Activated naive CD8-positive, alpha-beta T cell treated with anti-CD3 and anti-CD28 coated beads, Interleukin-2, amount 10 ng/mL, durations not matched to agents 7 days and 5 days (primary cell): ENCODE data around the gene AGPAT4. TPM values are rescaled to one million over a fixed set of nuclear protein-coding genes. Genes with fewer than 3 reads are reported as not detected.

ENCODE experiments used
- ATAC-seq: fragments of 150-1000 bp; cut with Tn5 transposase; one replicate; pipeline ENCODE4 v1.10.0; 2021; ENCODE audit warnings: low read depth, moderate library complexity
- POLR2A ChIA-PET: fragments of 350-600 bp; sonication (Branson Sonifier 250); formaldehyde crosslinking; loops from one replicate; lab custom pipeline; 2021; ENCODE audit warnings: antibody characterized with exemption; lab: Charles Lee
- DNase-seq: peaks from one replicate; pipeline ENCODE4 v3.0.0; 2021
- H3K27ac Mint-ChIP-seq: one replicate; pipeline ENCODE4 v1.8.0; 2022; ENCODE audit warnings: mild to moderate bottlenecking, mixed read lengths
- H3K27me3 Mint-ChIP-seq: one replicate; pipeline ENCODE4 v1.8.0; 2022; ENCODE audit warnings: mild to moderate bottlenecking, moderate library complexity, mixed read lengths
- H3K36me3 Mint-ChIP-seq: one replicate; pipeline ENCODE4 v1.8.0; 2021; ENCODE audit warnings: mild to moderate bottlenecking, mixed read lengths
- H3K4me1 Mint-ChIP-seq: one replicate; pipeline ENCODE4 v1.8.0; 2021; ENCODE audit warnings: mixed read lengths
- H3K4me3 Mint-ChIP-seq: one replicate; pipeline ENCODE4 v1.8.0; 2022; ENCODE audit warnings: mild to moderate bottlenecking, moderate library complexity, mixed read lengths
- H3K9me3 Mint-ChIP-seq: one replicate; pipeline ENCODE4 v1.8.0; 2021; ENCODE audit warnings: mixed read lengths
- total RNA-seq, 2 experiments: library from RNA; stranded (reverse); gene quantifications; one replicate each; pipeline ENCODE4 v1.2.3, GENCODE V29; 2021

AGPAT4 gene
- total RNA-seq, 2 experiments from 2014 or later: 2.7 to 4.9 TPM

GRCh38 chr6:161211380-161212035, 62.4 kb downstream of the AGPAT4 start:
- ATAC-seq: no peak
- Mint-ChIP-seq H3K9me3 (peaks cover 25% of the 10 kb centered on the region), H3K36me3 (no peaks in the 10 kb centered on the region), H3K4me1 (no peaks in the 10 kb centered on the region), H3K27me3 (peaks cover 2% of the 10 kb centered on the region), H3K27ac (no peak overlapping the region), H3K4me3 (no peak overlapping the region)
- no peak for DNase-seq
- POLR2A ChIA-PET: no interaction called here

- H3K4me1 Mint-ChIP-seq: no peaks in the 10 kb centered on the region
- peaks cover 23% of the 10 kb centered on the region for H3K9me3 Mint-ChIP-seq
- H3K27me3 Mint-ChIP-seq: peaks cover 2% of the 10 kb centered on the region
- no peak overlapping the region for H3K4me3 Mint-ChIP-seq
- no peak for DNase-seq
- ATAC-seq: no peak
- no peaks in the 10 kb centered on the region for H3K36me3 Mint-ChIP-seq
- H3K27ac Mint-ChIP-seq: no peak overlapping the region
- POLR2A ChIA-PET: no interaction called here
These were observed 63.0 kb downstream of the AGPAT4 start for GRCh38 chr6:161210857-161211256.

GRCh38 chr6:161207200-161207599, 66.7 kb downstream of the AGPAT4 start:
- H3K9me3 Mint-ChIP-seq: peaks cover 13% of the 10 kb centered on the region
- ATAC-seq (no peak), DNase-seq (no peak)
- no peaks in the 10 kb centered on the region for H3K4me1 Mint-ChIP-seq
- no peak overlapping the region for H3K4me3 Mint-ChIP-seq
- H3K36me3 Mint-ChIP-seq: no peaks in the 10 kb centered on the region
- H3K27ac Mint-ChIP-seq: no peak overlapping the region
- peaks cover 2% of the 10 kb centered on the region for H3K27me3 Mint-ChIP-seq
- POLR2A ChIA-PET: no interaction called here

GRCh38 chr6:161204866-161205557, 68.8 kb downstream of the AGPAT4 start:
- H3K4me3 Mint-ChIP-seq: no peak overlapping the region
- peaks cover 10% of the 10 kb centered on the region for H3K9me3 Mint-ChIP-seq
- peaks cover 2% of the 10 kb centered on the region for H3K27me3 Mint-ChIP-seq
- POLR2A ChIA-PET: no interaction called here
- H3K4me1 Mint-ChIP-seq: no peaks in the 10 kb centered on the region
- DNase-seq: no peak
- H3K27ac Mint-ChIP-seq: no peak overlapping the region
- H3K36me3 Mint-ChIP-seq: no peaks in the 10 kb centered on the region
- ATAC-seq: no peak

GRCh38 chr6:161200610-161201370, 73.1 kb downstream of the AGPAT4 start:
- POLR2A ChIA-PET: no interaction called here
- Mint-ChIP-seq H3K36me3 (no peaks in the 10 kb centered on the region), H3K4me1 (no peaks in the 10 kb centered on the region), H3K27ac (no peak overlapping the region), H3K9me3 (peaks cover 2% of the 10 kb centered on the region), H3K4me3 (no peak overlapping the region), H3K27me3 (no peaks in the 10 kb centered on the region)
- ATAC-seq (no peak), DNase-seq (no peak)

- ATAC-seq (no peak), DNase-seq (no peak)
- Mint-ChIP-seq H3K4me3 (no peak overlapping the region), H3K27ac (no peak overlapping the region), H3K4me1 (no peaks in the 10 kb centered on the region), H3K36me3 (no peaks in the 10 kb centered on the region), H3K27me3 (no peaks in the 10 kb centered on the region), H3K9me3 (peaks cover 2% of the 10 kb centered on the region)
- POLR2A ChIA-PET: no interaction called here
These were observed 74.0 kb downstream of the AGPAT4 start for GRCh38 chr6:161199850-161200249.

- POLR2A ChIA-PET: no interaction called here
- H3K36me3 Mint-ChIP-seq: no peaks in the 10 kb centered on the region
- ATAC-seq: no peak
These were observed 74.9 kb downstream of the AGPAT4 start for GRCh38 chr6:161198783-161199460.

GRCh38 chr6:161198176-161198575, 75.7 kb downstream of the AGPAT4 start:
- Mint-ChIP-seq H3K27ac (no peak overlapping the region), H3K4me1 (no peaks in the 10 kb centered on the region)
- DNase-seq: no peak

More at GRCh38 chr6:161198783-161199460, 74.9 kb downstream of the AGPAT4 start:
- Mint-ChIP-seq H3K4me1 (no peaks in the 10 kb centered on the region), H3K9me3 (peaks cover 5% of the 10 kb centered on the region), H3K4me3 (no peak overlapping the region), H3K27ac (no peak overlapping the region), H3K27me3 (no peaks in the 10 kb centered on the region)
- no peak for DNase-seq

GRCh38 chr6:161195386-161195785, 78.5 kb downstream of the AGPAT4 start:
- POLR2A ChIA-PET: no interaction called here
- no peaks in the 10 kb centered on the region for H3K27me3 Mint-ChIP-seq
- H3K27ac Mint-ChIP-seq: no peak overlapping the region
- H3K36me3 Mint-ChIP-seq: no peaks in the 10 kb centered on the region
- DNase-seq (no peak), ATAC-seq (no peak)
- peaks cover 7% of the 10 kb centered on the region for H3K9me3 Mint-ChIP-seq
- H3K4me3 Mint-ChIP-seq: no peak overlapping the region
- H3K4me1 Mint-ChIP-seq: no peaks in the 10 kb centered on the region

More at GRCh38 chr6:161198176-161198575, 75.7 kb downstream of the AGPAT4 start:
- Mint-ChIP-seq H3K27me3 (no peaks in the 10 kb centered on the region), H3K36me3 (no peaks in the 10 kb centered on the region), H3K4me3 (no peak overlapping the region), H3K9me3 (peaks cover 4% of the 10 kb centered on the region)
- no peak for ATAC-seq
- POLR2A ChIA-PET: no interaction called here

- POLR2A ChIA-PET: no interaction called here
These were observed 79.5 kb downstream of the AGPAT4 start for GRCh38 chr6:161194374-161194773.

GRCh38 chr6:161192636-161193411, 81.0 kb downstream of the AGPAT4 start:
- no peaks in the 10 kb centered on the region for H3K27me3 Mint-ChIP-seq
- POLR2A ChIA-PET: no interaction called here
- H3K27ac Mint-ChIP-seq: no peak overlapping the region
- DNase-seq (no peak), ATAC-seq (no peak)
- peaks cover 7% of the 10 kb centered on the region for H3K9me3 Mint-ChIP-seq
- no peak overlapping the region for H3K4me3 Mint-ChIP-seq
- H3K4me1 Mint-ChIP-seq: no peaks in the 10 kb centered on the region
- H3K36me3 Mint-ChIP-seq: no peaks in the 10 kb centered on the region

More at GRCh38 chr6:161194374-161194773, 79.5 kb downstream of the AGPAT4 start:
- H3K27me3 Mint-ChIP-seq: no peaks in the 10 kb centered on the region
- no peak overlapping the region for H3K4me3 Mint-ChIP-seq
- no peak overlapping the region for H3K27ac Mint-ChIP-seq
- no peaks in the 10 kb centered on the region for H3K4me1 Mint-ChIP-seq
- DNase-seq (no peak), ATAC-seq (no peak)
- H3K36me3 Mint-ChIP-seq: no peaks in the 10 kb centered on the region
- peaks cover 7% of the 10 kb centered on the region for H3K9me3 Mint-ChIP-seq

GRCh38 chr6:161191671-161192070, 82.2 kb downstream of the AGPAT4 start:
- DNase-seq (no peak), ATAC-seq (no peak)
- no peak overlapping the region for H3K4me3 Mint-ChIP-seq
- no peaks in the 10 kb centered on the region for H3K4me1 Mint-ChIP-seq
- H3K36me3 Mint-ChIP-seq: peaks cover 3% of the 10 kb centered on the region
- no peaks in the 10 kb centered on the region for H3K27me3 Mint-ChIP-seq
- H3K27ac Mint-ChIP-seq: no peak overlapping the region
- POLR2A ChIA-PET: no interaction called here
- H3K9me3 Mint-ChIP-seq: peaks cover 7% of the 10 kb centered on the region

- H3K36me3 Mint-ChIP-seq: peaks cover 3% of the 10 kb centered on the region
- no peaks in the 10 kb centered on the region for H3K27me3 Mint-ChIP-seq
- H3K27ac Mint-ChIP-seq: no peak overlapping the region
- H3K4me1 Mint-ChIP-seq: peaks cover 5% of the 10 kb centered on the region
- POLR2A ChIA-PET: no interaction called here
- no peak for ATAC-seq
- no peak for DNase-seq
- H3K4me3 Mint-ChIP-seq: no peak overlapping the region
- peaks cover 7% of the 10 kb centered on the region for H3K9me3 Mint-ChIP-seq
These were observed 82.9 kb downstream of the AGPAT4 start for GRCh38 chr6:161191007-161191406.
